MM.1S (cell line): Measurements from ENCODE around the gene CYP19A1.

Experiments
- DNase-seq: peaks from one replicate; pipeline ENCODE4 v3.0.0-alpha.2; 2015
- H2AFZ ChIP-seq: fragments of 300-600 bp; sonication (generic); 2 replicates; pipeline ENCODE4 v1.6.0; 2016; ENCODE audit warnings: antibody characterized with exemption, low read length
- H3F3A ChIP-seq: fragments of 300-600 bp; sonication (generic); 2 replicates; pipeline ENCODE4 v1.6.1; 2016; ENCODE audit warnings: mild to moderate bottlenecking, antibody characterized with exemption, low read length, moderate library complexity, mixed read lengths; ENCODE audit not compliant: insufficient read depth
- H3K27ac ChIP-seq: fragments of 300-600 bp; sonication (generic); 2 replicates; pipeline ENCODE4 v1.5.1; 2016; ENCODE audit warnings: mild to moderate bottlenecking, low read length
- H3K27me3 ChIP-seq: fragments of 300-600 bp; sonication (generic); replicated peaks from 2 replicates; pipeline ENCODE4 v1.6.0; 2016; ENCODE audit warnings: low read length; ENCODE audit not compliant: insufficient read depth
- H3K36me3 ChIP-seq: fragments of 300-600 bp; sonication (generic); replicated peaks from 2 replicates; pipeline ENCODE4 v1.6.1; 2016; ENCODE audit warnings: mild to moderate bottlenecking, low read length, mixed read lengths; ENCODE audit not compliant: insufficient read depth
- H3K4me1 ChIP-seq: fragments of 300-600 bp; sonication (generic); 2 replicates; pipeline ENCODE4 v1.6.1; 2016; ENCODE audit warnings: low read length, mixed read lengths
- H3K4me2 ChIP-seq: fragments of 300-600 bp; sonication (generic); 2 replicates; pipeline ENCODE4 v1.6.0; 2016; ENCODE audit warnings: low read depth, low read length
- H3K4me3 ChIP-seq: fragments of 300-600 bp; sonication (generic); 2 replicates; pipeline ENCODE4 v1.5.1; 2016; ENCODE audit warnings: low read length, mixed read lengths
- H3K79me2 ChIP-seq: fragments of 300-600 bp; sonication (generic); 2 replicates; pipeline ENCODE4 v1.6.1; 2016; ENCODE audit warnings: mixed run types, low read length, mixed read lengths
- H3K9ac ChIP-seq: fragments of 300-600 bp; sonication (generic); 2 replicates; pipeline ENCODE4 v1.6.1; 2016; ENCODE audit warnings: low read length, mixed read lengths
- H3K9me2 ChIP-seq: fragments of 300-600 bp; sonication (generic); replicated peaks from 2 replicates; pipeline ENCODE4 v1.6.1; 2016; ENCODE audit warnings: mild to moderate bottlenecking, low read length, mixed read lengths; ENCODE audit not compliant: insufficient read depth
- H3K9me3 ChIP-seq: fragments of 300-600 bp; sonication (generic); replicated peaks from 2 replicates; pipeline ENCODE4 v1.6.1; 2016; ENCODE audit warnings: mild to moderate bottlenecking, low read length, mixed read lengths; ENCODE audit not compliant: insufficient read depth
- H4K20me1 ChIP-seq: fragments of 300-600 bp; sonication (generic); 2 replicates; pipeline ENCODE4 v1.6.1; 2016; ENCODE audit warnings: mild to moderate bottlenecking, low read length, moderate library complexity, mixed read lengths; ENCODE audit not compliant: insufficient read depth
- EZH2 ChIP-seq: fragments of 300-600 bp; sonication (generic); optimal IDR thresholded peaks from 2 replicates; pipeline ENCODE3; 2017; ENCODE audit warnings: low read depth, mild to moderate bottlenecking, antibody characterized with exemption, low read length, mixed read lengths
- EZH2phosphoT487 ChIP-seq: fragments of 300-600 bp; sonication (generic); IDR thresholded peaks from 2 replicates; pipeline ENCODE4 v1.6.1; 2018; ENCODE audit warnings: antibody characterized with exemption, low read length
- TF ChIP-seq, protein P1 (sequence below): fragments of 300-600 bp; sonication (generic); IDR thresholded peaks from 2 replicates; pipeline ENCODE4 v1.5.1; 2016; ENCODE audit warnings: antibody characterized with exemption, low read length, mixed read lengths

Gene CYP19A1

DNA sequence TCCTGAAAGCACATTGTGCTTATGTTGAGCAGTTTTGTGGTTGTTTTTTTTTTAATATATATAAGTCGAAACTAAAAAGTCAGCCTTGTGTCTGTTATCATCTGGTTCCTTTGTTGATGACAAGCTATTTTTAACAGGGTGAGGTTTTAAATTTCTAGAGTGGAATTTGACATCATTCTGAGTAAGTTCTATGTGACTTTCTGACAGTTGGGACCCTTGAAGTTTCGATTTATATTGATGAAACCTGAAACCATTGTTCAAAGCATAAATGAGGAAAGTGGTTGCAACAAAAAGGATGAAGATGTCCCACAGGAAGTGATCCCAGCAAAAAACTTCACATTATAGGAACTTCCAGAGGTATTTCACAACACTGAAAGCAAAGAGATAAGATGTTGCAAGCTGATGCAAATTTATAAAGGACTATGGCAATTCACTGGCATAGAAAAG lies 94.0 kb downstream of the CYP19A1 start:
- Histone ChIP-seq H3K4me1 (peaks cover 48% of the 10 kb centered on the region), H3K4me2 (peak overlapping the region; percentile 56), H3F3A (peaks cover 32% of the 10 kb centered on the region), H3K4me3 (no peak overlapping the region), H4K20me1 (no peaks in the 10 kb centered on the region), H3K79me2 (no peaks in the 10 kb centered on the region), H3K9me3 (no peaks in the 10 kb centered on the region), H3K27ac (peak overlapping the region; percentile 92), H3K27me3 (no peaks in the 10 kb centered on the region), H2AFZ (no peak overlapping the region), H3K36me3 (no peaks in the 10 kb centered on the region), H3K9me2 (no peaks in the 10 kb centered on the region), H3K9ac (peak overlapping the region; percentile 56; the same call in 1 of the 2 replicates)
- TF ChIP-seq EZH2: no peak
- DNase-seq: peak; percentile 92

DNA sequence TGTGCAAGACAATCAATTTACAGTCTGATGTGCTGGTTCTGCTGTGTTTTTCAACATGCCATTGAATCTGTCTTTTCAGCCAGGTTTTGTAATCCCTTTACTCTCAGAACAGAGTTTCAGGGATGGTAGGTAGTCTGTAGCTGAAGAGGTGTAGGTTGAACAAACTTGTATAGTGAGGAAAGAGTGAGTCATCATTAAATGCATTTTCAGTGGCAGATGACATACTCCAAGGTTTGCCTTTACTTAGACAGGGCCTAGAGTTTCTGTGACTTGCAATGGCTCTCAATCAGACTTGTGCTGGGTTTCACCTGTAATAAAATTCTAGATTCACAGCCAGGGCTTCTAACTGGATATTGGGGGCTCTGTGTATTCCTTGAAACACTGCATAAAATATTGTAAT lies 94.6 kb downstream of the CYP19A1 start:
- peak; percentile 82 for DNase-seq
- no peaks in the 10 kb centered on the region for H3K27me3 ChIP-seq
- TF ChIP-seq EZH2phosphoT487 (no peak), EZH2 (no peak)
- TF ChIP-seq, protein P1, sequence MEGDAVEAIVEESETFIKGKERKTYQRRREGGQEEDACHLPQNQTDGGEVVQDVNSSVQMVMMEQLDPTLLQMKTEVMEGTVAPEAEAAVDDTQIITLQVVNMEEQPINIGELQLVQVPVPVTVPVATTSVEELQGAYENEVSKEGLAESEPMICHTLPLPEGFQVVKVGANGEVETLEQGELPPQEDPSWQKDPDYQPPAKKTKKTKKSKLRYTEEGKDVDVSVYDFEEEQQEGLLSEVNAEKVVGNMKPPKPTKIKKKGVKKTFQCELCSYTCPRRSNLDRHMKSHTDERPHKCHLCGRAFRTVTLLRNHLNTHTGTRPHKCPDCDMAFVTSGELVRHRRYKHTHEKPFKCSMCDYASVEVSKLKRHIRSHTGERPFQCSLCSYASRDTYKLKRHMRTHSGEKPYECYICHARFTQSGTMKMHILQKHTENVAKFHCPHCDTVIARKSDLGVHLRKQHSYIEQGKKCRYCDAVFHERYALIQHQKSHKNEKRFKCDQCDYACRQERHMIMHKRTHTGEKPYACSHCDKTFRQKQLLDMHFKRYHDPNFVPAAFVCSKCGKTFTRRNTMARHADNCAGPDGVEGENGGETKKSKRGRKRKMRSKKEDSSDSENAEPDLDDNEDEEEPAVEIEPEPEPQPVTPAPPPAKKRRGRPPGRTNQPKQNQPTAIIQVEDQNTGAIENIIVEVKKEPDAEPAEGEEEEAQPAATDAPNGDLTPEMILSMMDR: no peak

DNA sequence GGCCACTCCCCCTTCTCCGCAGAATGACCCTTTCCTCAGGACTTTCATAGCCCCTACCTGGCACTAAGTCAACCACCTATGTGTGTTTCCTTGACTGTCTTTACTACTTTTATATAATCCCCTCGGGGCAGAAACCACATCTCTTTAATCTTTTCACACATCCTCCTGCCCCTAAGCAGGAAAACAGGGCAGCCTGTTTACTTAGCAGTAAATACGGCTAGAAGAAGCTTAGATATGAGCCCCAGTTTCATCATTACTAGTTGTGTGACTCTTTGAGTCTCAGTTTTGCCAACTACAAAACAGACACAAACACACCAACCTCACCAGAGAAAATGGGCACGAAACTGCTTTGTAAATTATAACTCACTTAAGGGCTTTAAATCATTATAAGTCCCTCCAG lies 98.3 kb downstream of the CYP19A1 start:
- Histone ChIP-seq H3K9ac (peak overlapping the region; percentile 6; the same call in 1 of the 2 replicates), H3K4me3 (no peak overlapping the region)

More for the DNA sequence above, 94.6 kb downstream of the CYP19A1 start:
- H3K4me2 ChIP-seq: peak overlapping the region; percentile 44
- H4K20me1 ChIP-seq: no peaks in the 10 kb centered on the region
- H3K9me3 ChIP-seq: no peaks in the 10 kb centered on the region
- no peaks in the 10 kb centered on the region for H3K9me2 ChIP-seq
- no peak overlapping the region for H2AFZ ChIP-seq
- H3K4me1 ChIP-seq: peaks cover 48% of the 10 kb centered on the region
- no peaks in the 10 kb centered on the region for H3K79me2 ChIP-seq
- H3K27ac ChIP-seq: peak overlapping the region; percentile 92
- H3K9ac ChIP-seq: peak overlapping the region; percentile 56
- H3K4me3 ChIP-seq: no peak overlapping the region
- peaks cover 32% of the 10 kb centered on the region for H3F3A ChIP-seq
- no peaks in the 10 kb centered on the region for H3K36me3 ChIP-seq

DNA sequence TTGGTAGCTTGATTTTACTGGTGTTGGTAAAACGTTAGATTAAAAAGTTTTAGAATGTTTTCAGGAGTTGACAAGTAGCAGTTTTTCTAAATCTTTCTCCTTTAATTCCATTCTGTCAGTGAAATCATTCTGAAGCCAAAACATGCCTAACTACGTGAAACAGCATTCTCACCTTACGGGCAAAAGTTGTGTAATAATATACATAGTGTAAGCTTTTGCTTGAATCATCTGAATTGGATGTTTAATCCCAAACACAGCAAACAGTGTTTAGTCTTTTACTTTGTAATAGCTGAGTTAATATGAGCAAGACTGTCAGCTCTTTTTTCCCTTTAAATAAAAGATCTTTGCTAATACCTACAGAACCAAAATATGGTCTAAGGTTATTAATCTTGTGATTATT lies 100.6 kb downstream of the CYP19A1 start:
- H2AFZ ChIP-seq: no peak overlapping the region
- no peaks in the 10 kb centered on the region for H3K9me2 ChIP-seq
- peaks cover 10% of the 10 kb centered on the region; the same call in 1 of the 2 replicates for H3F3A ChIP-seq
- H4K20me1 ChIP-seq: no peaks in the 10 kb centered on the region
- peaks cover 38% of the 10 kb centered on the region for H3K4me1 ChIP-seq
- no peak overlapping the region for H3K4me3 ChIP-seq
- no peak overlapping the region for H3K4me2 ChIP-seq
- no peak for DNase-seq
- no peaks in the 10 kb centered on the region for H3K79me2 ChIP-seq
- no peak overlapping the region for H3K9ac ChIP-seq
- H3K9me3 ChIP-seq: no peaks in the 10 kb centered on the region
- no peak overlapping the region for H3K27ac ChIP-seq
- H3K36me3 ChIP-seq: no peaks in the 10 kb centered on the region
- TF ChIP-seq, protein P1: no peak
- no peak for TF ChIP-seq EZH2
- no peak for TF ChIP-seq EZH2phosphoT487
- H3K27me3 ChIP-seq: no peaks in the 10 kb centered on the region

More for the DNA sequence above, 98.3 kb downstream of the CYP19A1 start:
- Histone ChIP-seq H3K4me1 (peaks cover 48% of the 10 kb centered on the region), H4K20me1 (no peaks in the 10 kb centered on the region), H3K9me3 (no peaks in the 10 kb centered on the region), H2AFZ (0 out of 2 replicates have a peak overlapping the region, but pooled peaks have one; percentile 36), H3K27ac (peak overlapping the region; percentile 23; the same call in 1 of the 2 replicates), H3K27me3 (no peaks in the 10 kb centered on the region), H3K79me2 (no peaks in the 10 kb centered on the region), H3K4me2 (peak overlapping the region; percentile 53; the same call in 1 of the 2 replicates), H3K36me3 (no peaks in the 10 kb centered on the region), H3K9me2 (no peaks in the 10 kb centered on the region), H3F3A (peaks cover 31% of the 10 kb centered on the region)
- peak; percentile 40 for DNase-seq
- TF ChIP-seq, protein P1: no peak
- TF ChIP-seq EZH2 (no peak), EZH2phosphoT487 (no peak)
